PC-3 (cell line): ENCODE data around the gene KRTAP2-2. TPM values are rescaled to one million over a fixed set of nuclear protein-coding genes. Genes with fewer than 3 reads are reported as not detected.

ENCODE experiments used
- total RNA-seq: library from RNA; depleted of rRNA; stranded (reverse); fragments of >200 nt; gene quantifications from 2 replicates; pipeline ENCODE4 v1.2.3, GENCODE V29; 2014; rRNA removed

The KRTAP2-2 gene
- total RNA-seq, 1 experiment from 2014 or later: not detected

Other genes with a start within 250 kb of the KRTAP2-2 start
- gene KRT10, start 232.6 kb downstream of the KRTAP2-2 start, total RNA-seq: 18.3 and 24.8 TPM in 2 replicates
- gene KRT12, start 188.0 kb downstream of the KRTAP2-2 start, total RNA-seq: not detected in 2 replicates
- gene KRT20, start 170.0 kb downstream of the KRTAP2-2 start, total RNA-seq: 0.18 TPM in 1 of 2 replicates, not detected in the other
- not detected in 2 replicates for gene KRT23, start 117.6 kb downstream of the KRTAP2-2 start, total RNA-seq
- gene KRT39, start 88.3 kb downstream of the KRTAP2-2 start, total RNA-seq: not detected in 2 replicates
- gene KRT40, start 70.9 kb downstream of the KRTAP2-2 start, total RNA-seq: not detected in 2 replicates
- not detected in 2 replicates for gene KRTAP3-3, start 61.1 kb downstream of the KRTAP2-2 start, total RNA-seq
- not detected in 2 replicates for gene KRTAP3-2, start 55.3 kb downstream of the KRTAP2-2 start, total RNA-seq
- 1.6 TPM in 1 of 2 replicates, not detected in the other for gene KRTAP3-1, start 46.1 kb downstream of the KRTAP2-2 start, total RNA-seq
- 0.51 TPM in 1 of 2 replicates, not detected in the other for gene KRTAP1-5, start 28.0 kb downstream of the KRTAP2-2 start, total RNA-seq
- gene KRTAP1-4, start 25.0 kb downstream of the KRTAP2-2 start, total RNA-seq: not detected in 2 replicates
- gene KRTAP1-3, start 20.4 kb downstream of the KRTAP2-2 start, total RNA-seq: not detected in 2 replicates
- not detected in 2 replicates for gene KRTAP1-1, start 13.8 kb downstream of the KRTAP2-2 start, total RNA-seq
- gene KRTAP2-1, start 7.9 kb downstream of the KRTAP2-2 start, total RNA-seq: not detected in 2 replicates
- gene KRTAP2-3, start 4.9 kb upstream of the KRTAP2-2 start, total RNA-seq: 10.8 and 12.4 TPM in 2 replicates
- not detected in 2 replicates for gene KRTAP2-4, start 10.6 kb upstream of the KRTAP2-2 start, total RNA-seq
- gene KRTAP4-7, start 28.9 kb upstream of the KRTAP2-2 start, total RNA-seq: not detected in 2 replicates
- gene KRTAP4-8, start 42.9 kb upstream of the KRTAP2-2 start, total RNA-seq: not detected in 2 replicates
- not detected in 2 replicates for gene KRTAP4-16, start 47.0 kb upstream of the KRTAP2-2 start, total RNA-seq
- gene KRTAP4-9, start 50.2 kb upstream of the KRTAP2-2 start, total RNA-seq: not detected in 2 replicates
- gene KRTAP4-11, start 63.1 kb upstream of the KRTAP2-2 start, total RNA-seq: not detected in 2 replicates
- not detected in 2 replicates for gene KRTAP4-12, start 69.0 kb upstream of the KRTAP2-2 start, total RNA-seq
- not detected in 2 replicates for gene KRTAP4-6, start 85.3 kb upstream of the KRTAP2-2 start, total RNA-seq
- gene KRTAP4-5, start 94.6 kb upstream of the KRTAP2-2 start, total RNA-seq: not detected in 2 replicates
- gene KRTAP4-4, start 105.5 kb upstream of the KRTAP2-2 start, total RNA-seq: not detected in 2 replicates
- not detected in 2 replicates for gene KRTAP4-3, start 113.0 kb upstream of the KRTAP2-2 start, total RNA-seq
- not detected in 2 replicates for gene KRTAP4-2, start 123.0 kb upstream of the KRTAP2-2 start, total RNA-seq
- not detected in 2 replicates for gene KRTAP4-1, start 129.7 kb upstream of the KRTAP2-2 start, total RNA-seq
- gene KRTAP9-1, start 134.7 kb upstream of the KRTAP2-2 start, total RNA-seq: not detected in 2 replicates
- gene KRTAP9-2, start 171.4 kb upstream of the KRTAP2-2 start, total RNA-seq: not detected in 2 replicates
- gene KRTAP9-3, start 177.2 kb upstream of the KRTAP2-2 start, total RNA-seq: not detected in 2 replicates
- gene KRTAP9-8, start 182.8 kb upstream of the KRTAP2-2 start, total RNA-seq: not detected in 2 replicates
- not detected in 2 replicates for gene KRTAP9-4, start 194.5 kb upstream of the KRTAP2-2 start, total RNA-seq
- gene KRTAP9-9, start 200.2 kb upstream of the KRTAP2-2 start, total RNA-seq: not detected in 2 replicates
- not detected in 2 replicates for gene KRTAP9-6, start 210.1 kb upstream of the KRTAP2-2 start, total RNA-seq
- not detected in 2 replicates for gene KRTAP9-7, start 220.5 kb upstream of the KRTAP2-2 start, total RNA-seq
- gene KRTAP29-1, start 247.6 kb upstream of the KRTAP2-2 start, total RNA-seq: not detected in 2 replicates